HG03064 (cell line): Measurements from ENCODE around the gene EIF3B.
"Not testable (repeated sequence)": the region's sequence is repeated elsewhere in the genome, so short reads cannot be mapped to it uniquely, and the experiment has no call there.

Experiments used
- ATAC-seq: cut with Tn5 transposase; IDR thresholded peaks from one replicate; pipeline ENCODE4 v1.9.1; 2021; ENCODE audit warnings: low read depth; ENCODE audit not compliant: unreplicated experiment

The EIF3B gene

GRCh38 chr7:2374830-2375728, 20.5 kb downstream of the EIF3B start:
- ATAC-seq: no peak

GRCh38 chr7:2376351-2377154, 21.9 kb downstream of the EIF3B start:
- no peak for ATAC-seq

- ATAC-seq: not testable (repeated sequence)
These were observed 22.9 kb downstream of the EIF3B start for GRCh38 chr7:2377492-2377891.

- not testable (repeated sequence) for ATAC-seq
These were observed 23.5 kb downstream of the EIF3B start for GRCh38 chr7:2378125-2378524.

GRCh38 chr7:2379161-2379560, 24.5 kb downstream of the EIF3B start:
- ATAC-seq: no peak

- no peak for ATAC-seq
These were observed 25.3 kb downstream of the EIF3B start for GRCh38 chr7:2379821-2380450.

GRCh38 chr7:2380461-2380860, 25.8 kb downstream of the EIF3B start:
- ATAC-seq: no peak

- ATAC-seq: no peak
These were observed 26.6 kb downstream of the EIF3B start for GRCh38 chr7:2381227-2381626.

- no peak for ATAC-seq
These were observed 27.4 kb downstream of the EIF3B start for GRCh38 chr7:2381881-2382509.

GRCh38 chr7:2383543-2384274, 29.1 kb downstream of the EIF3B start:
- no peak for ATAC-seq

GRCh38 chr7:2384354-2385243, 30.0 kb downstream of the EIF3B start:
- no peak for ATAC-seq

GRCh38 chr7:2386122-2386521, 31.5 kb downstream of the EIF3B start:
- ATAC-seq: not testable (repeated sequence)

- ATAC-seq: no peak
These were observed 32.5 kb downstream of the EIF3B start for GRCh38 chr7:2386964-2387669.

- ATAC-seq: no peak
These were observed 33.4 kb downstream of the EIF3B start for GRCh38 chr7:2387897-2388636.

- ATAC-seq: no peak
These were observed 34.0 kb downstream of the EIF3B start for GRCh38 chr7:2388637-2388954.

GRCh38 chr7:2390020-2390816, 35.6 kb downstream of the EIF3B start:
- ATAC-seq: not testable (repeated sequence)

GRCh38 chr7:2393706-2394105, 39.1 kb downstream of the EIF3B start:
- ATAC-seq: no peak
